Stimulated activated CD8-positive, alpha-beta memory T cell treated with anti-CD3 and anti-CD28 coated beads, Interleukin-7, amount 100 ng/mL, for 48 hours (primary cell): Measurements from ENCODE around the gene RSKR.
"Not testable (repeated sequence)": the region's sequence is repeated elsewhere in the genome, so short reads cannot be mapped to it uniquely, and the experiment has no call there.

Source experiments
- DNase-seq, 2 donors: peaks; one replicate each; pipeline ENCODE4 v3.0.0-alpha.2; 2020; ENCODE audit warnings: low read depth in 1 of 2; ENCODE audit errors: extremely low read depth in 1 of 2

RSKR gene

GRCh38 chr17:28613931-28614381 lies at the start of gene RSKR:
RSKR (minus strand) TSS chr17:28614185; CDS start chr17:28614161, 24 bp downstream.
- DNase-seq, result no peak

GRCh38 chr17:28663723-28664122 lies 49.7 kb upstream of the RSKR start:
- no peak for DNase-seq

- DNase-seq, result no peak
These were observed 48.5 kb upstream of the RSKR start for GRCh38 chr17:28662527-28662829.

- peak; percentile 86 to 92 for DNase-seq
These were observed 47.9 kb upstream of the RSKR start, which contains the start of the genes SDF2 and SUPT6H for GRCh38 chr17:28661635-28662526. SDF2 (minus strand) TSS chr17:28661906; CDS start chr17:28661876, 30 bp downstream. SUPT6H (plus strand) TSS chr17:28662205; CDS start chr17:28673402, 11,197 bp downstream.

- not testable (repeated sequence) for DNase-seq
These were observed 45.5 kb upstream of the RSKR start for GRCh38 chr17:28659497-28659881.

GRCh38 chr17:28658766-28659496 lies 44.9 kb upstream of the RSKR start:
- DNase-seq, result not testable (repeated sequence)

- not testable (repeated sequence) for DNase-seq
These were observed 44.4 kb upstream of the RSKR start for GRCh38 chr17:28658342-28658741.

- no peak for DNase-seq
These were observed 43.8 kb upstream of the RSKR start for GRCh38 chr17:28657756-28658155.

- DNase-seq, result no peak
These were observed 41.2 kb upstream of the RSKR start for GRCh38 chr17:28655160-28655559.

GRCh38 chr17:28648698-28649097 lies 34.7 kb upstream of the RSKR start:
- no peak for DNase-seq

- DNase-seq, result no peak
These were observed 32.2 kb upstream of the RSKR start for GRCh38 chr17:28646039-28646754.

- DNase-seq, result no peak
These were observed 31.6 kb upstream of the RSKR start for GRCh38 chr17:28645576-28645939.

GRCh38 chr17:28644787-28645575 lies 31.0 kb upstream of the RSKR start, which contains the start of gene BLTP2:
BLTP2 (minus strand) TSS chr17:28645158; CDS start chr17:28645056, 102 bp downstream.
- peak; percentile 95 to 96 for DNase-seq

- DNase-seq, result peak in 1 of 2 donors; percentile 2
These were observed 30.2 kb upstream of the RSKR start for GRCh38 chr17:28643983-28644786.

GRCh38 chr17:28641579-28641978 lies 27.6 kb upstream of the RSKR start:
- no peak for DNase-seq

GRCh38 chr17:28635506-28635905 lies 21.5 kb upstream of the RSKR start:
- DNase-seq, result no peak

- no peak for DNase-seq
These were observed 20.4 kb upstream of the RSKR start for GRCh38 chr17:28634206-28634865.

- DNase-seq, result no peak
These were observed 12.8 kb upstream of the RSKR start for GRCh38 chr17:28626818-28627217.

- DNase-seq, result no peak
These were observed 10.2 kb upstream of the RSKR start for GRCh38 chr17:28624148-28624547.
